HCT116 (cell line): Measurements from ENCODE around the gene ZNF473. TPM values are rescaled to one million over a fixed set of nuclear protein-coding genes. Genes with fewer than 3 reads are reported as not detected.
"Not testable (repeated sequence)": the region's sequence is repeated elsewhere in the genome, so short reads cannot be mapped to it uniquely, and the experiment has no call there.

ENCODE experiments used
- ATAC-seq: fragments of 200-7000 bp; cut with Tn5 transposase; 2 replicates; pipeline ENCODE4 v1.9.1; 2020; ENCODE audit warnings: mild to moderate bottlenecking, moderate library complexity
- BruUV-seq: library from RNA; stranded (reverse); fragments of 400-500 nt; replicated peaks from 2 replicates; lab custom pipeline; 2021; lab: Mats Ljungman, UMichigan
- CTCF ChIA-PET: fragments of 300-600 bp; sonication (Branson Sonifier 250); formaldehyde crosslinking; loops from one replicate; lab custom pipeline; 2021; ENCODE audit warnings: antibody characterized with exemption; lab: Charles Lee
- POLR2A ChIA-PET: fragments of 300-600, 350-600 bp; sonication (Branson Sonifier 250); formaldehyde crosslinking; loops from one replicate; lab custom pipeline; 2021; ENCODE audit warnings: antibody characterized with exemption; lab: Charles Lee
- RAD21 ChIA-PET, 2 experiments: fragments of 300-600 bp; sonication (Branson Sonifier 250); formaldehyde crosslinking; loops; one replicate each; lab custom pipeline; 2023; ENCODE audit warnings: low total read pairs in 2 of 2; ENCODE audit not compliant: uncharacterized antibody in 2 of 2, unreplicated experiment in 2 of 2, low non-redundant PET in 1 of 2; lab: Charles Lee
- DNase-seq: peaks from one replicate; pipeline ENCODE4 v3.0.0-alpha.2; 2010; ENCODE audit warnings: low read depth, low spot score
- H2AFZ ChIP-seq: fragments of 200-600 bp; shearing (Covaris generic), sonication (generic); 2 replicates; pipeline ENCODE4 v1.6.1; 2017; ENCODE audit warnings: low read depth, mixed run types, mixed read lengths, antibody characterized with exemption, low read length; ENCODE audit not compliant: poor library complexity, severe bottlenecking
- H3K27ac ChIP-seq: 2 replicates; pipeline ENCODE4 v1.5.1; 2012; ENCODE audit warnings: low read depth, low read length
- H3K27me3 ChIP-seq: fragments of 200-600 bp; sonication (generic); 2 replicates; pipeline ENCODE4 v1.6.1; 2016; ENCODE audit warnings: mixed run types, low read length, mixed read lengths; ENCODE audit not compliant: insufficient read depth
- H3K36me3 ChIP-seq, 2 experiments: fragments of 200-500 bp in 1 of 2; fragments of 200-600 bp in 1 of 2; sonication (Bioruptor generic) in 1 of 2; sonication (generic) in 1 of 2; 2 replicates each; pipeline versions ENCODE4 v1.5.1 to v1.6.1; 2014 to 2016; ENCODE audit warnings: low read length in 2 of 2, inconsistent platforms in 1 of 2, mixed read lengths in 1 of 2, mixed run types in 1 of 2; ENCODE audit not compliant: insufficient read depth in 2 of 2, control insufficient read depth in 1 of 2
- H3K4me1 ChIP-seq, 2 experiments: fragments of 200-600 bp in 1 of 2; sonication (generic) in 1 of 2; 2 replicates each; pipeline versions ENCODE4 v1.5.1 to v1.6.1; 2012 to 2017; ENCODE audit warnings: low read length in 2 of 2, inconsistent platforms in 1 of 2, mild to moderate bottlenecking in 1 of 2, mixed read lengths in 1 of 2, mixed run types in 1 of 2, moderate library complexity in 1 of 2; ENCODE audit not compliant: insufficient read depth in 2 of 2, control insufficient read depth in 1 of 2
- H3K4me2 ChIP-seq: fragments of 200-600 bp; sonication (generic); 2 replicates; pipeline ENCODE4 v1.6.1; 2017; ENCODE audit warnings: mixed run types, low read length, mixed read lengths
- H3K4me3 ChIP-seq, 2 experiments: fragments of 200-600 bp in 1 of 2; sonication (generic) in 1 of 2; replicated peaks in 1 of 2; 2 replicates each; pipeline ENCODE4 v1.5.1; 2011 to 2016; ENCODE audit warnings: low read length in 2 of 2, control low read depth in 1 of 2, low read depth in 1 of 2, mild to moderate bottlenecking in 1 of 2, mixed read lengths in 1 of 2, mixed run types in 1 of 2
- H3K79me2 ChIP-seq: fragments of 200-600 bp; sonication (generic); 2 replicates; pipeline ENCODE4 v1.6.1; 2017; ENCODE audit warnings: mild to moderate bottlenecking, mixed run types, low read length, moderate library complexity, mixed read lengths; ENCODE audit not compliant: insufficient read depth
- H3K9ac ChIP-seq: fragments of 200-600 bp; sonication (generic); 2 replicates; pipeline ENCODE4 v1.6.1; 2016; ENCODE audit warnings: low read length, mixed read lengths
- H3K9me2 ChIP-seq: fragments of 200-600 bp; sonication (generic), shearing (Covaris generic); 2 replicates; pipeline ENCODE4 v1.6.1; 2017; ENCODE audit warnings: mixed run types, mild to moderate bottlenecking, moderate library complexity; ENCODE audit not compliant: insufficient read depth
- H3K9me3 ChIP-seq, 2 experiments: fragments of 200-500 bp in 1 of 2; fragments of 200-600 bp in 1 of 2; sonication (Bioruptor generic) in 1 of 2; sonication (generic) in 1 of 2; 2 replicates each; pipeline ENCODE4 v1.6.1; 2014 to 2017; ENCODE audit warnings: low read length in 2 of 2, mixed read lengths in 2 of 2, inconsistent platforms in 1 of 2, low read depth in 1 of 2, mild to moderate bottlenecking in 1 of 2, mixed run types in 1 of 2, moderate library complexity in 1 of 2; ENCODE audit not compliant: control insufficient read depth in 1 of 2, insufficient read depth in 1 of 2
- H4K20me1 ChIP-seq: fragments of 200-600 bp; sonication (generic), shearing (Covaris generic); 2 replicates; pipeline ENCODE4 v1.6.1; 2017; ENCODE audit warnings: mixed run types, mild to moderate bottlenecking, moderate library complexity; ENCODE audit not compliant: insufficient read depth
- intact Hi-C: fragments of 100-400 bp; cut with micrococcal nuclease; formaldehyde crosslinking; loops from 2 replicates; pipeline ENCODE4 v1.10.0; 2022
- total RNA-seq: library from RNA; stranded (reverse); gene quantifications from one replicate; pipeline ENCODE4 v1.2.1, GENCODE V29; 2021; ENCODE audit not compliant: unreplicated experiment

ZNF473 gene
- total RNA-seq, 1 experiment from 2014 or later: 19.8 TPM

DNA sequence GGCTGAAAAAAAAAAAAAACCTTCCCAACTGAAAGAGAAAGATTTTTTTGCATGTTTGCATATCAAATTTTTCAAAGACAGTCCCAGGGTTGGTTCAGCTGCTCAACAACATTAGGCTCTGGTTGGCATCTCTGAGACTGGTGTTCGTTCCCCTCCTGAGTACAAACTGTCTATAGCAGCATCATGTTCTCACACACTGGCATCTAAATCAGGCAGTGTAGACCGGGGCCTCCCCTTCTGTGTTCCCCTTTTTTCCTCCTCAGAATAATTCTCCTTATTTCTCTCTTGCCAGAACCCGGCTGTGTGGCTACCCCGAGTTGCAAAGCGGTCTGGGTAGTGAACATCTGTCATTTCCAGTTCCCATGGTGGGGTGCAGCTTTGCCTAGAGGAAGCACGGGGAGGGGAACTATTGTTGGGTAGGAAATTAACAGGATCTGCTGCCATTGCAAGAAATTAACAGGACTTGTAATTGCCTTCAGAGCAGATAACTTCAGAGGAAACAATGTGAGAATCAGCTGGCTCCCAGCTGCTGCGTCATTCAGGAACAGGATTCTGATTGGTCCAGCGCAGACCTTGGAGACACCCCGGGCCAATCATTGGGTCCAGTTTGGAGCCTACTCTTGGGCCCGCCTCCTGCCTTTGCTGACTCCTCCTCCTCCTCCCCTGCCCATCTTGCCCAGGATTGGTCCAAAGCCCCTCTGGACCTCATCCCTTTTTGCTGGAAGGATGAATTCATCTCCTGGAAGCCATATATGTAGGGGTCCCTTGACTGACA is 51.0 kb downstream of the ZNF473 start:
- BruUV-seq, H3K27ac ChIP-seq, POLR2A ChIA-PET, H3K4me3 ChIP-seq, H4K20me1 ChIP-seq, DNase-seq, H3K27me3 ChIP-seq, CTCF ChIA-PET, RAD21 ChIA-PET, intact Hi-C loops, H2AFZ ChIP-seq, H3K36me3 ChIP-seq, H3K4me1 ChIP-seq, H3K9me2 ChIP-seq, H3K79me2 ChIP-seq, H3K9me3 ChIP-seq, H3K4me2 ChIP-seq, H3K9ac ChIP-seq: not testable (repeated sequence)
- ATAC-seq: peak; percentile 81

DNA sequence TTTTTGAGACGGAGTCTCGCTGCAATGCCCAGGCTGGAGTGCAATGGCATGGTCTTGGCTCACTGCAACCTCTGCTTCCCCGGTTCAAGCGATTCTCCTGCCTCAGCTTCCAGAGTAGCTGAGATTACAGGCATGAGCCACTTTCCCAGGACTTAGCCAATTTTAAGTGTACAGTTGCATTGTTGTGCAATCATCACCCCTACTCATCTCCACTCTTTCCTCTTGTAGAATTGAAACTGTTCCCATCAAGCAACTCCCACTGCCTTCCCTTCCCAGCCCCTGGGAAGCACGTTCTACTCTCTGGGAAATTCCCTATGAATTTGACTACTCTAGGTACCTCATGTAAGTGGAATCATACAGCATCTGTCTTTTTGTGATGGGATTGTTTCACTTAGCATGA is 53.2 kb downstream of the ZNF473 start:
- intact Hi-C loops, H3K4me3 ChIP-seq, H4K20me1 ChIP-seq, H3K79me2 ChIP-seq, H3K4me1 ChIP-seq, H3K9me2 ChIP-seq, H3K9ac ChIP-seq, POLR2A ChIA-PET, DNase-seq, H3K36me3 ChIP-seq, CTCF ChIA-PET, H3K27me3 ChIP-seq, H2AFZ ChIP-seq, H3K4me2 ChIP-seq, H3K27ac ChIP-seq, H3K9me3 ChIP-seq, BruUV-seq, ATAC-seq, RAD21 ChIA-PET: not testable (repeated sequence)

GRCh38 chr19:50084440-50084839 is 58.6 kb downstream of the ZNF473 start:
- POLR2A ChIA-PET, H3K4me1 ChIP-seq, BruUV-seq, H3K9ac ChIP-seq, ATAC-seq, H2AFZ ChIP-seq, intact Hi-C loops, DNase-seq, H3K9me2 ChIP-seq, H3K79me2 ChIP-seq, H3K9me3 ChIP-seq, H3K27me3 ChIP-seq, H4K20me1 ChIP-seq, H3K27ac ChIP-seq, H3K36me3 ChIP-seq, H3K4me3 ChIP-seq, H3K4me2 ChIP-seq, RAD21 ChIA-PET, CTCF ChIA-PET: not testable (repeated sequence)

GRCh38 chr19:50087153-50087552 is 61.3 kb downstream of the ZNF473 start:
- RAD21 ChIA-PET, CTCF ChIA-PET: not testable (repeated sequence)

More at GRCh38 chr19:50087153-50087552, 61.3 kb downstream of the ZNF473 start:
- BruUV-seq, H3K4me3 ChIP-seq, H3K9ac ChIP-seq, H3K36me3 ChIP-seq, H2AFZ ChIP-seq, H3K27ac ChIP-seq, H3K4me1 ChIP-seq, H4K20me1 ChIP-seq, H3K4me2 ChIP-seq, H3K9me2 ChIP-seq, ATAC-seq, intact Hi-C loops, DNase-seq, H3K9me3 ChIP-seq, H3K79me2 ChIP-seq, H3K27me3 ChIP-seq, POLR2A ChIA-PET: not testable (repeated sequence)
